OCI-LY7 (cell line): ENCODE measurements around the gene RAPH1. TPM values are rescaled to one million over a fixed set of nuclear protein-coding genes. Genes with fewer than 3 reads are reported as not detected.
"Not testable (repeated sequence)": the region's sequence is repeated elsewhere in the genome, so short reads cannot be mapped to it uniquely, and the experiment has no call there.

ENCODE experiments used
- BruUV-seq: library from RNA; stranded (reverse); fragments of 400-500 nt; replicated peaks from 2 replicates; lab custom pipeline; 2021; lab: Mats Ljungman, UMichigan
- CTCF ChIA-PET: fragments of 300-600 bp; sonication (Branson Sonifier 250); formaldehyde crosslinking; loops from one replicate; lab custom pipeline; 2022; ENCODE audit warnings: antibody characterized with exemption; ENCODE audit not compliant: unreplicated experiment; lab: Charles Lee
- POLR2A ChIA-PET: fragments of 300-600 bp; sonication (Branson Sonifier 250); formaldehyde crosslinking; loops from one replicate; lab custom pipeline; 2022; ENCODE audit warnings: antibody characterized with exemption; lab: Charles Lee
- DNase-seq: peaks from one replicate; pipeline ENCODE4 v3.0.0-alpha.2; 2015; ENCODE audit warnings: low spot score
- H2AFZ ChIP-seq: fragments of 200-600 bp; sonication (generic), shearing (Covaris generic); 2 replicates; pipeline ENCODE4 v1.6.1; 2014; ENCODE audit warnings: mild to moderate bottlenecking, antibody characterized with exemption, low read length, moderate library complexity
- H3K27ac ChIP-seq: fragments of 200-600 bp; sonication (generic); 2 replicates; pipeline ENCODE4 v1.5.1; 2014; ENCODE audit warnings: mixed run types, low read depth, mild to moderate bottlenecking, moderate library complexity, low read length, inconsistent platforms; ENCODE audit not compliant: poor library complexity, severe bottlenecking
- H3K36me3 ChIP-seq: fragments of 200-600 bp; sonication (generic); 2 replicates; pipeline ENCODE4 v1.6.1; 2014; ENCODE audit warnings: mild to moderate bottlenecking, antibody characterized with exemption, low read length, moderate library complexity, mixed read lengths; ENCODE audit not compliant: insufficient read depth
- H3K4me1 ChIP-seq: fragments of 200-600 bp; sonication (generic); 2 replicates; pipeline ENCODE4 v1.5.1; 2014; ENCODE audit warnings: mild to moderate bottlenecking, low read length; ENCODE audit not compliant: insufficient read depth, poor library complexity, severe bottlenecking
- H3K4me2 ChIP-seq: fragments of 200-600 bp; sonication (generic); 2 replicates; pipeline ENCODE4 v1.6.1; 2014; ENCODE audit warnings: mild to moderate bottlenecking, low read length
- H3K4me3 ChIP-seq: fragments of 200-600 bp; sonication (generic); 2 replicates; pipeline ENCODE4 v1.5.1; 2014; ENCODE audit warnings: mild to moderate bottlenecking, low read depth, low read length; ENCODE audit not compliant: poor library complexity, severe bottlenecking
- H3K79me2 ChIP-seq: fragments of 200-600 bp; sonication (generic); 2 replicates; pipeline ENCODE4 v1.6.1; 2016; ENCODE audit warnings: low read depth, mild to moderate bottlenecking, low read length, moderate library complexity, mixed read lengths; ENCODE audit not compliant: insufficient read depth
- H3K9me2 ChIP-seq: fragments of 200-600 bp; sonication (generic); 2 replicates; pipeline ENCODE4 v1.6.1; 2016; ENCODE audit warnings: mild to moderate bottlenecking, low read length, mixed read lengths; ENCODE audit not compliant: insufficient read depth
- H3K9me3 ChIP-seq: fragments of 200-600 bp; sonication (generic); 2 replicates; pipeline ENCODE4 v1.6.1; 2014; ENCODE audit warnings: mild to moderate bottlenecking, mixed run types, low read length, mixed read lengths
- H4K20me1 ChIP-seq: fragments of 200-600 bp; sonication (generic); 2 replicates; pipeline ENCODE4 v1.6.1; 2014; ENCODE audit warnings: mild to moderate bottlenecking, antibody characterized with exemption, low read length, moderate library complexity, mixed read lengths; ENCODE audit not compliant: insufficient read depth
- EZH2phosphoT487 ChIP-seq: fragments of 200-600 bp; sonication (generic); IDR thresholded peaks from 2 replicates; pipeline ENCODE4 v1.6.1; 2018; ENCODE audit warnings: low read depth, borderline replicate concordance, mild to moderate bottlenecking, mixed run types, antibody characterized with exemption, low read length, moderate library complexity, mixed read lengths
- intact Hi-C: fragments of 100-400 bp; cut with micrococcal nuclease; formaldehyde crosslinking; loops from one replicate; pipeline ENCODE4 v1.10.0; 2022; ENCODE audit not compliant: unreplicated experiment
- total RNA-seq, 2 experiments: library from RNA; depleted of rRNA in 1 of 2; stranded (reverse); fragments of >200 nt in 1 of 2; shearing (Covaris generic) in 1 of 2; gene quantifications; 2 replicates each; pipeline ENCODE4 v1.2.3, GENCODE V29; 2014 to 2022
- TF ChIP-seq, protein P1 (sequence below): fragments of 200-600 bp; sonication (generic); conservative IDR thresholded peaks from 2 replicates; pipeline ENCODE4 v1.5.1; 2014; ENCODE audit warnings: mild to moderate bottlenecking, antibody characterized with exemption, low read length, moderate library complexity, mixed read lengths

RAPH1 gene
- total RNA-seq, 2 experiments from 2014 or later = 4.0 to 21.5 TPM

DNA sequence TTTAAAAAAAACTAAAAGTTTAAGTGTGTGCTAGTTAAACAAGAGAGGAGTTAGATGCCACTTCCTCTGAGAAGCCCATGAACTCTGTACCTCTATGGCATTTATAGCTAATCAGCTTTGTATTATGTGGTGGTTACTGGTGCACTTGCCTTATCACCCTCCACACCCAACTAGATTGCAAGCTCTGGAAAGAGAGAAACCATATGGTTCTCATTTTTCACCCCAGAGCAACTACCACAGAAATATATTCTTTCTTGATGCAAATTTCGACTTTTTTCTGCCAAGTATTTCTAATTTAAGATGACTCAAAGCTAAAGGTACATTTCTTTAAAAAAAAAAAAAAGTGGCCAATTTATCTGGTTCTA lies 24.2 kb downstream of the RAPH1 start:
- BruUV-seq = no TSS peak
- no peak overlapping the region for H3K4me3 ChIP-seq
- no peak overlapping the region for H3K4me2 ChIP-seq
- no peaks in the 10 kb centered on the region for H4K20me1 ChIP-seq
- peaks cover 18% of the 10 kb centered on the region for H3K9me3 ChIP-seq
- H3K27ac ChIP-seq = no peak overlapping the region
- CTCF ChIA-PET = interaction anchor here (0.6 kb wide), 1 partner anchor 104 kb away, joined by 3 read pairs; no protein-coding TSS in a partner anchor
- no peak for DNase-seq
- POLR2A ChIA-PET = interaction anchor here (0.7 to 1.5 kb wide), 4 partner anchors 9 to 316 kb away, joined by 3 to 5 read pairs (median 4); no protein-coding TSS in a partner anchor
- H3K4me1 ChIP-seq = no peaks in the 10 kb centered on the region
- no peak for TF ChIP-seq EZH2phosphoT487
- TF ChIP-seq, protein P1, sequence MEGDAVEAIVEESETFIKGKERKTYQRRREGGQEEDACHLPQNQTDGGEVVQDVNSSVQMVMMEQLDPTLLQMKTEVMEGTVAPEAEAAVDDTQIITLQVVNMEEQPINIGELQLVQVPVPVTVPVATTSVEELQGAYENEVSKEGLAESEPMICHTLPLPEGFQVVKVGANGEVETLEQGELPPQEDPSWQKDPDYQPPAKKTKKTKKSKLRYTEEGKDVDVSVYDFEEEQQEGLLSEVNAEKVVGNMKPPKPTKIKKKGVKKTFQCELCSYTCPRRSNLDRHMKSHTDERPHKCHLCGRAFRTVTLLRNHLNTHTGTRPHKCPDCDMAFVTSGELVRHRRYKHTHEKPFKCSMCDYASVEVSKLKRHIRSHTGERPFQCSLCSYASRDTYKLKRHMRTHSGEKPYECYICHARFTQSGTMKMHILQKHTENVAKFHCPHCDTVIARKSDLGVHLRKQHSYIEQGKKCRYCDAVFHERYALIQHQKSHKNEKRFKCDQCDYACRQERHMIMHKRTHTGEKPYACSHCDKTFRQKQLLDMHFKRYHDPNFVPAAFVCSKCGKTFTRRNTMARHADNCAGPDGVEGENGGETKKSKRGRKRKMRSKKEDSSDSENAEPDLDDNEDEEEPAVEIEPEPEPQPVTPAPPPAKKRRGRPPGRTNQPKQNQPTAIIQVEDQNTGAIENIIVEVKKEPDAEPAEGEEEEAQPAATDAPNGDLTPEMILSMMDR = no peak
- no peak overlapping the region for H2AFZ ChIP-seq
- H3K36me3 ChIP-seq = peaks cover 12% of the 10 kb centered on the region
- H3K79me2 ChIP-seq = peaks cover 42% of the 10 kb centered on the region
- intact Hi-C loops = no loop called here
- H3K9me2 ChIP-seq = no peaks in the 10 kb centered on the region

DNA sequence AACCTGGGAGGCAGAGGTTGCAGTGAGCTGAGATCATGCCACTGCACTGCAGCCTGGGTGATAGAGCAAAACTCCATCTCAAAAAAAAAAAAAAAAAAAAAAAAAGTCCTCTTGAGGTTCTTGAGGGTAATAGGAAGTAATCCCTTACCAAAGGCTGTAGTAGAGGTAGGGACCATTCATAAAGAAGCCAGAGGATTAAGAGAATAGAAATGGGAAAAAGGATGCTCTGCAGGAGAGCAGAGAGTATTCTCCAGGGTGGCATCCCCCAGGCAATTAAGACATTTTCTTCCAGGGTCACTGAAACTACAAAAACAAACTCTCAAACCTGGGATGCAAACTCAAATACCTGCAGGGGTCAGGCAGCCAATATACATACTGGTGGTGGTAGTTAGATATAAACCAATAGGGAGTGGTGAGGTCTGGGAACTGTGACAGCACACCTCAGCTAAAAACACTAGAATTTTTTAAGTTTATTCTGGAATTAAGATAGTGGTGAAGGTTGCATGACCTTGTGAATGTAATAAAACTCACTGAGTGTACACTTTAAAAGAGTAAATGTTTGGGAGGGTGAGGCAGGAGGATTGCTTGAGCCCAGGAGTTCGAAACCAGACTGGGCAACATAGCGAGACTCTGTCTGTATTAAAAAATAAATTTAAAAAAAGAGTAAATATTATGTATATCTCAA lies 24.7 kb downstream of the RAPH1 start:
- Histone ChIP-seq H4K20me1 (no peaks in the 10 kb centered on the region), H3K4me3 (no peak overlapping the region), H3K27ac (no peak overlapping the region), H3K79me2 (peaks cover 40% of the 10 kb centered on the region), H3K4me1 (no peaks in the 10 kb centered on the region), H2AFZ (no peak overlapping the region), H3K9me2 (no peaks in the 10 kb centered on the region), H3K36me3 (peaks cover 17% of the 10 kb centered on the region), H3K9me3 (peaks cover 23% of the 10 kb centered on the region), H3K4me2 (no peak overlapping the region)
- no peak for DNase-seq
- ChIA-PET POLR2A (interaction anchor here (0.7 to 1.5 kb wide), 7 partner anchors 8 to 316 kb away, joined by 3 to 5 read pairs (median 3); no protein-coding TSS in a partner anchor), CTCF (no interaction called here)
- TF ChIP-seq, protein P1 = no peak
- TF ChIP-seq EZH2phosphoT487 = no peak
- intact Hi-C loops = no loop called here
- BruUV-seq = no TSS peak

DNA sequence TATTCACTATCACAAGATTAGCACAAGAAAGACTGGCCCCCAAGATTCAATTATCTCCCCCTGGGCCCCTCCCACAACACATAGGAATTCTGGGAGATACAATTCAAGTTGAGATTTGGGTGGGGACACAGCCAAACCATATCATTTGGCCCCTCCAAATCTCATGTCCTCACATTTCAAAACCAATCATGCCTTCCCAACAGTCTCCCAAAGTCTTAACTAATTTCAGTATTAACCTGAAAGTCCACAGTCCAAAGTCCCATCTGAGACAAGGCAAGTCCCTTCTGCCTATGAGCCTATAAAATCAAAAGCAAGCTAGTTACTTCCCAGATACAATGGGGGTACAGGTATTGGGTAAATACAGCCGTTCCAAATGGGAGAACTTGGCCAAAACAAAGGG lies 31.6 kb downstream of the RAPH1 start:
- BruUV-seq, POLR2A ChIA-PET: not testable (repeated sequence)

More for the DNA sequence above, 31.6 kb downstream of the RAPH1 start:
- H2AFZ ChIP-seq, H3K27ac ChIP-seq, DNase-seq, H4K20me1 ChIP-seq, intact Hi-C loops, H3K4me2 ChIP-seq, H3K9me2 ChIP-seq, CTCF ChIA-PET, H3K4me3 ChIP-seq: not testable (repeated sequence)
- peaks cover 19% of the 10 kb centered on the region for H3K36me3 ChIP-seq
- peaks cover 47% of the 10 kb centered on the region for H3K79me2 ChIP-seq
- peaks cover 24% of the 10 kb centered on the region for H3K9me3 ChIP-seq
- peaks cover 33% of the 10 kb centered on the region for H3K4me1 ChIP-seq
